PC-9 (cell line): ENCODE data around the gene DDIT4. TPM values are rescaled to one million over a fixed set of nuclear protein-coding genes. Genes with fewer than 3 reads are reported as not detected.

Source experiments
- BruUV-seq: library from RNA; stranded (reverse); fragments of 400-500 nt; replicated peaks from 2 replicates; lab custom pipeline; 2021; lab: Mats Ljungman, UMichigan
- CTCF ChIA-PET: fragments of 300-600 bp; sonication (Branson Sonifier 250); formaldehyde crosslinking; loops from one replicate; lab custom pipeline; 2022; ENCODE audit warnings: antibody characterized with exemption; lab: Charles Lee
- POLR2A ChIA-PET: fragments of 300-600 bp; sonication (Branson Sonifier 250); formaldehyde crosslinking; loops from one replicate; lab custom pipeline; 2022; ENCODE audit warnings: antibody characterized with exemption; ENCODE audit not compliant: unreplicated experiment; lab: Charles Lee
- DNase-seq, 2 experiments: peaks; one replicate each; pipeline versions ENCODE4 v3.0.0 to v3.0.0-alpha.2; 2015 to 2022; ENCODE audit warnings: mixed read lengths in 1 of 2
- H2AFZ ChIP-seq: fragments of 200-600 bp; sonication (generic); 2 replicates; pipeline ENCODE4 v1.8.1; 2017; ENCODE audit warnings: antibody characterized with exemption
- H3F3A ChIP-seq: fragments of 200-600 bp; sonication (generic); 2 replicates; pipeline ENCODE4 v1.8.1; 2017; ENCODE audit warnings: antibody characterized with exemption, mild to moderate bottlenecking, low read depth; ENCODE audit not compliant: insufficient read depth
- H3K27ac ChIP-seq: fragments of 200-600 bp; sonication (generic); 2 replicates; pipeline ENCODE4 v1.6.1; 2016; ENCODE audit warnings: mixed run types
- H3K27me3 ChIP-seq: fragments of 200-600 bp; sonication (generic); 2 replicates; pipeline ENCODE4 v1.6.1; 2016; ENCODE audit warnings: low read depth, mixed run types; ENCODE audit not compliant: insufficient read depth
- H3K36me3 ChIP-seq: fragments of 200-600 bp; sonication (generic); 2 replicates; pipeline ENCODE4 v1.6.1; 2016; ENCODE audit warnings: low read depth, mixed run types
- H3K4me1 ChIP-seq: fragments of 200-600 bp; sonication (generic); replicated peaks from 2 replicates; pipeline ENCODE4 v1.6.1; 2016; ENCODE audit warnings: mixed run types; ENCODE audit not compliant: insufficient read depth
- H3K4me2 ChIP-seq: fragments of 200-600 bp; sonication (generic); 2 replicates; pipeline ENCODE4 v1.6.1; 2017; ENCODE audit warnings: mixed run types
- H3K4me3 ChIP-seq: fragments of 200-600 bp; sonication (generic); 2 replicates; pipeline ENCODE4 v1.6.1; 2016; ENCODE audit warnings: mixed run types
- H3K79me2 ChIP-seq: fragments of 200-600 bp; sonication (generic); 2 replicates; pipeline ENCODE4 v1.6.1; 2017; ENCODE audit warnings: low read depth, mixed run types
- H3K9me2 ChIP-seq: fragments of 200-600 bp; sonication (generic); 2 replicates; pipeline ENCODE4 v1.8.1; 2017; ENCODE audit warnings: mild to moderate bottlenecking; ENCODE audit not compliant: insufficient read depth
- H3K9me3 ChIP-seq: fragments of 200-600 bp; sonication (generic); 2 replicates; pipeline ENCODE4 v1.8.1; 2016; ENCODE audit warnings: low read depth; ENCODE audit not compliant: insufficient read depth
- H4K20me1 ChIP-seq: fragments of 200-600 bp; sonication (generic); 2 replicates; pipeline ENCODE4 v1.8.1; 2017; ENCODE audit not compliant: insufficient read depth
- EZH2 ChIP-seq: fragments of 200-600 bp; sonication (generic); IDR thresholded peaks from 2 replicates; pipeline ENCODE4 v1.8.0; 2017; ENCODE audit warnings: antibody characterized with exemption, low read depth
- intact Hi-C: fragments of 100-400 bp; cut with micrococcal nuclease; formaldehyde crosslinking; loops from one replicate; pipeline ENCODE4 v1.10.0; 2022; ENCODE audit not compliant: unreplicated experiment
- total RNA-seq: library from RNA; stranded (reverse); gene quantifications from 2 replicates; pipeline ENCODE4 v1.2.3, GENCODE V29; 2021
- TF ChIP-seq, protein P1 (sequence below): fragments of 200-600 bp; sonication (generic); conservative IDR thresholded peaks from 2 replicates; pipeline ENCODE4 v1.6.1; 2017; ENCODE audit warnings: mixed run types, antibody characterized with exemption, mild to moderate bottlenecking, moderate library complexity

DDIT4 gene
- total RNA-seq, 1 experiment from 2014 or later, result 212 TPM

DNA sequence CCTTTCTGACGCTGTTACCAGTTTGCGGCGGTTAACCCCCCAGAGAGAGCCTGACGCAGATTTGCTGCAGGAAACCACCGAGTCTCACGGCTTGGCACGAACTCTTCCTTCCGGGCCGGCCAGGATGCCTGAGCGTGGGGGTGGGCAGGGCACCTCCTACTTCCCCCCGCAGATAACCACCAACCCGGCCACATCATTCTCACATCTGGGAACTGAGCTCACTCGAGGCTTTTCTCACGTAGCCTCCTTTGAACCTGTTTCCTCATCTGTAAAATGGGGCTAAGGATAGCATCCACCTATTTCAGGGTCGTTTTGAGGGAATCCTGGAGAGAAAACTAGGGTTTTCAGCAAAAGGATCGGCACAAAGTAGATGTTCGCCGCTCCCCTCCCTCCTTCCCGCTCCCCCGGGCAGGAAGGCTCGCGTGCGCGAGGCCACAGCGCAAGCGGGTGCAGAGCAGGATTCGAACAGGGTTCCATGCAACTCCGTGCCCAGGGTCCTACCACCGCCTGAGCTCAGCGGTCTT, 23.6 kb downstream of the DDIT4 start:
- H3K36me3 ChIP-seq, result no peaks in the 10 kb centered on the region
- H3K4me3 ChIP-seq, result peak overlapping the region; percentile 66
- TF ChIP-seq EZH2, result no peak
- TF ChIP-seq, protein P1, sequence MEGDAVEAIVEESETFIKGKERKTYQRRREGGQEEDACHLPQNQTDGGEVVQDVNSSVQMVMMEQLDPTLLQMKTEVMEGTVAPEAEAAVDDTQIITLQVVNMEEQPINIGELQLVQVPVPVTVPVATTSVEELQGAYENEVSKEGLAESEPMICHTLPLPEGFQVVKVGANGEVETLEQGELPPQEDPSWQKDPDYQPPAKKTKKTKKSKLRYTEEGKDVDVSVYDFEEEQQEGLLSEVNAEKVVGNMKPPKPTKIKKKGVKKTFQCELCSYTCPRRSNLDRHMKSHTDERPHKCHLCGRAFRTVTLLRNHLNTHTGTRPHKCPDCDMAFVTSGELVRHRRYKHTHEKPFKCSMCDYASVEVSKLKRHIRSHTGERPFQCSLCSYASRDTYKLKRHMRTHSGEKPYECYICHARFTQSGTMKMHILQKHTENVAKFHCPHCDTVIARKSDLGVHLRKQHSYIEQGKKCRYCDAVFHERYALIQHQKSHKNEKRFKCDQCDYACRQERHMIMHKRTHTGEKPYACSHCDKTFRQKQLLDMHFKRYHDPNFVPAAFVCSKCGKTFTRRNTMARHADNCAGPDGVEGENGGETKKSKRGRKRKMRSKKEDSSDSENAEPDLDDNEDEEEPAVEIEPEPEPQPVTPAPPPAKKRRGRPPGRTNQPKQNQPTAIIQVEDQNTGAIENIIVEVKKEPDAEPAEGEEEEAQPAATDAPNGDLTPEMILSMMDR, result no peak
- H3K4me2 ChIP-seq, result peak overlapping the region; percentile 91
- peak overlapping the region; percentile 89 for H3K27ac ChIP-seq
- H3F3A ChIP-seq, result peaks cover 59% of the 10 kb centered on the region
- H3K79me2 ChIP-seq, result peaks cover 12% of the 10 kb centered on the region; the same call in 1 of the 2 replicates
- TSS peak; percentile 75 for BruUV-seq
- peaks cover 50% of the 10 kb centered on the region for H3K4me1 ChIP-seq
- H3K27me3 ChIP-seq, result no peaks in the 10 kb centered on the region
- intact Hi-C loops, result no loop called here
- no peaks in the 10 kb centered on the region for H4K20me1 ChIP-seq
- DNase-seq, result peak; percentile 75 to 78
- ChIA-PET POLR2A (interaction anchor here (0.7 to 1.1 kb wide), 4 partner anchors 24 to 1783 kb away, joined by 5 to 10 read pairs (median 6); partner anchors contain the start of gene DDIT4), CTCF (interaction anchor here (0.6 to 0.9 kb wide), 3 partner anchors 22 to 400 kb away, joined by 3 to 7 read pairs (median 3); no protein-coding TSS in a partner anchor)
- peak overlapping the region; percentile 34 for H2AFZ ChIP-seq
- H3K9me3 ChIP-seq, result no peaks in the 10 kb centered on the region
- no peaks in the 10 kb centered on the region for H3K9me2 ChIP-seq

DNA sequence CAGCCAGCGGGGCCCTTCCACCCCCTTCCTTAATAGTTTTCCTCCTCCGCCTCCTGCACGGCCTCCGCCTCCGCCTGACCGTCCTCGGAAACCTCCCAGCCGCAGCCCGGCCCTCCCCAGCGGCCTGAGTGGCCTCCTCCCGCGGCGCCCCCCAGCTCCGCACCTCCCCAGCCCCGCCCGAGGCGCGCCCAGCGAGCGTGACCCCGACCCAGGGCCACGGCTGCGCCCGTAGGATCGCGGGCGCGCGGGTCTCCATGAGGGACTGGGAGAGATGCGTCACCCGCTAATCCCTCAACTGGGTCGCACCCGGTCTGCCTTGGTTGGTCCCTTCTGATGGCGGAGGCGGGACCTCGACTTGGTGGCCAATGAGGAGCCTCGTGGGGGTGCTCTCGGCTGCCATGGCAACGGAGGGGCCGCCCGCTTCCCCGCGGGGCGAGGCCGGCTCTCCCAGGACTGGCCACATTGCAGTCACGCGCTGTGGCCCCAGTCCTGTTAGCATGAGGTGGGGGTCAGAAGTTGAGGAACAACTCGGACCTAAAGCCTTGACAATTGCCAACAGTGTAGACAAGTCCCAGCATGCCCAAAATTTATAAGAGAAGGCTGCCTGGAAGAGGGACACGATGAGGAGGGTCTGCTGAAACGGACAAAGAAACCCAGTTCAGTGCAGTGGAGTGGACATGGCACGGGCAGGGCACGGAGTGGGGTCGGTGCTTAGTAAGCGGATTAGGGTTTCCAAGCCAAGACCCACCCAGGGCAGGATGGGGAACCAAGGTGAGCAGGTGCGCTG, 24.3 kb downstream of the DDIT4 start:
- no TSS peak for BruUV-seq
- intact Hi-C loops, result loop anchor here (1.0 kb wide), 1 partner anchor 12 kb away; no protein-coding TSS in a partner anchor
- CTCF ChIA-PET, result interaction anchor here (0.6 to 0.9 kb wide), 2 partner anchors 21 to 34 kb away, joined by 3 to 7 read pairs; no protein-coding TSS in a partner anchor

More for the DNA sequence above, 24.3 kb downstream of the DDIT4 start:
- H3K79me2 ChIP-seq, result peaks cover 12% of the 10 kb centered on the region; the same call in 1 of the 2 replicates
- peak overlapping the region; percentile 89 for H3K27ac ChIP-seq
- TF ChIP-seq, protein P1, result no peak
- no peak for TF ChIP-seq EZH2
- no peaks in the 10 kb centered on the region for H3K9me3 ChIP-seq
- peaks cover 53% of the 10 kb centered on the region for H3F3A ChIP-seq
- peak overlapping the region; percentile 66 for H3K4me3 ChIP-seq
- no peaks in the 10 kb centered on the region for H3K27me3 ChIP-seq
- peak overlapping the region; percentile 34 for H2AFZ ChIP-seq
- no peaks in the 10 kb centered on the region for H4K20me1 ChIP-seq
- H3K4me1 ChIP-seq, result peaks cover 43% of the 10 kb centered on the region
- POLR2A ChIA-PET, result interaction anchor here (0.6 to 1.1 kb wide), 5 partner anchors 24 to 1783 kb away, joined by 5 to 10 read pairs (median 5); partner anchors contain the start of gene DDIT4
- H3K4me2 ChIP-seq, result peak overlapping the region; percentile 91
- H3K9me2 ChIP-seq, result no peaks in the 10 kb centered on the region
- peak; percentile 95 to 98 for DNase-seq
- no peaks in the 10 kb centered on the region for H3K36me3 ChIP-seq
